Sigmoid colon (tissue), 4 donors: Measurements from ENCODE around the gene MEGF11.

Experiments used
- CTCF ChIP-seq, 4 experiments: fragments of 450-650 bp in 3 of 4; fragments of 200-600 bp in 1 of 4; IDR thresholded peaks; one replicate each; pipeline ENCODE4 v1.5.1; 2016 to 2019; ENCODE audit warnings: antibody characterized with exemption in 4 of 4, mild to moderate bottlenecking in 3 of 4, moderate library complexity in 2 of 4
- EP300 ChIP-seq, 4 donors: sonication (generic); formaldehyde crosslinking; IDR thresholded peaks; one replicate each; pipeline ENCODE4 v1.6.1; 2017; ENCODE audit warnings: antibody characterized with exemption in 4 of 4

GRCh38 chr15:66085128-66085527, 168.4 kb downstream of the MEGF11 start:
- TF ChIP-seq EP300 (IDR thresholded peaks at IDR 0.05) = no peak
- no peak for TF ChIP-seq CTCF (IDR thresholded peaks at IDR 0.05)
